NCI-H748 (cell line): ENCODE results near the gene ZSCAN9.

Experiments
- DNase-seq: peaks from one replicate; lab custom pipeline; 2025; ENCODE audit not compliant: unreplicated experiment; lab: John Stamatoyannopoulos, UW

The ZSCAN9 gene

DNA sequence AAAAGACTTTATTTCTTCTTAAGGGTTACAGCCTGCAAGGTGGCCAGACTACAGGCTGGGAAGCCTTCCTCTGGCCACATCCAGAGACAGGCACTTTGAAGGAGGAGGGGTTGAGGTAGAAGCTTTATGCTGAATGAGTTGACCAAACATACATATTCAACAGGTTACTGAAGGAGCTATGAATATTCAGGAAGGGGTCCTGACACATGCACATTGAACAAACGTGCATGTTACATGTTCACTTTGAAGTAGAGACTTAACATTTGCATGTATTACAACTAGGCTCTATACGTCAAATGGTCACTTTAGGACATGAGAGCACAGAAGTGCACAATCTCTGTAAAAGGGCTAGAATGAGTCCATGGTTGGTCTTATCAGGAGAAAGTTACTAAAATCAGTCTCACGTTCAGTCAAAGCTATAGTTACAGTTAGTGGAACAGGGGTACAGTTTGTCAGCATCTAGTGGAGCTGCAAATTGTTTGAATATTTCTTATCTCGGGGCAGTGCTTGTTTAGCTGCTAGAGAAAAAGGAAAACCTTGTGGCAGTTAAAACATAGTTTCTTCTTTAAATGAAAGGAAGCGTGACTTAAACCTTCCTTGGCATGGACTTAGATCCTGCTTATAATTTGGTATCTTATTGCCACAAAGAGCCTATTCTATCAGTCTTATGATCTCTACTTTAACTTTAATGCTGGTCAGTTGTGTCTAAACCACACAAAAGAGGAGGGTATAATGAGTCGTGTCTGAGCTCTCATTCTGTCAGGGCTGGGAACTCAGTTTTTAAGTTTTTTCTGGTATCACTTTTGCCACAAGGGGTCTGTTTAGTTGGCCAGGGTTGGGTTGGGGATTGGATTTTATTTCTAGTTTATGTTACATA is 4.6 kb upstream of the ZSCAN9 start:
- no peak for DNase-seq

DNA sequence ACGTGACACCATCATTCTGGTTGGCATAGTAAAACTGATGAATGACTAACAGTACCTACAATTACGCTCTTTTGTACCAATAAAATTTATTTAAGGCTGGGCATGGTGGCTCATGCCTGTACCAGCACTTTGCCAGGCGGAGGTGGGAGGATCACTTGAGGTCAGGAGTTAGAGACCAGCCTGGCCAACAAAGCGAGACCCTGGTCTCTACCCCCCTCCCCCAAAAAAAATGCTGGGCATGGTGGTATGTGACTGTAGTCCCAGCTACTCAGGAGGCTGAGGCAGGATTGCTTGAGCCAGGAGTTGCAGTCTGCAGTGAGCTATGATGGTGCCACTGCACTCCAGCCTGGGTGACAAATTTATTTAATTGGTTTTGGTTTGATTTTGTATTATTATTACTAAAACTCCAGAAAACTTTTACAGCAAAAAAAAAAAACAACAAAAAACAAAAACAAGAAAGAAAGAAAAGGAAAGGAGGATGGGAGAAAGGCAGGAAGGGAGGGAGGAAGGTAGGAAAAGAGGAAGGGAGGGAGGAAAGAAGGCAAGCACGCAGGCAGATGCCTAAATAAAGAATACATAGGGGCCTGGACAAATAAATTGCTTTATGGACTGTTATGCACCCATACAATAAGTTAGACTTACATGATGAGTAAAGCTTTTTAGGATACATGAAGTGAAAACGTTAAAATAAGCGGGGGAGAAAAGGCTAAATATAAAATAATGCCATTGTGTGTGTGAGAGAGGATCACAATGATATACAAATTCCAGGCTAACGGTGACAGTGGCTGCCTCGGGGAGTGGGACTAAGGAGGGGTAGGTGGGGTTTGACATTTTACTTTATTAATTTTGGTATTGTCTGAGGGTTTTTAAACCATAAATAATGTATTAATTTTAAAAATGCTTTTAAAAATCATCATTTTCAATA is 682 bp upstream of the ZSCAN9 start:
- no peak for DNase-seq

DNA sequence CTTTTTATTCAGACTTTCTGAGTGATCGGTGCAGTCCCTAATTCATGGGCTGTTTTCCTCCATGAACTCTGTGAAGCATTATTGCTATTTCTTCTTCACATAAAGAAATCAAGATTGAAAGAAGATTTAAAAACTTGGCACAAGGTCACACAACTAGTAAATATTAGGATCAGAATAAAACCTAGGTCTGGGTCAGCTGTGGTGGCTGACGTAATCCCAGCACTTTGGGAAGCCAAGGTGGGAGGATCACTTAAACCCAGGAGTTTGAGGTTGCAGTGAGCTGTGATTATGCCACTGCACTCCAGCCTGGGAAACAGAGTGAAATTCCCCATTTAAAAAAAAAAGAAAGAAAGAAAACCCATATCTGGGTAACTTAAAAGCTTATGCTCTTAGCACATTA is 1.4 kb downstream of the ZSCAN9 start:
- DNase-seq: no peak

DNA sequence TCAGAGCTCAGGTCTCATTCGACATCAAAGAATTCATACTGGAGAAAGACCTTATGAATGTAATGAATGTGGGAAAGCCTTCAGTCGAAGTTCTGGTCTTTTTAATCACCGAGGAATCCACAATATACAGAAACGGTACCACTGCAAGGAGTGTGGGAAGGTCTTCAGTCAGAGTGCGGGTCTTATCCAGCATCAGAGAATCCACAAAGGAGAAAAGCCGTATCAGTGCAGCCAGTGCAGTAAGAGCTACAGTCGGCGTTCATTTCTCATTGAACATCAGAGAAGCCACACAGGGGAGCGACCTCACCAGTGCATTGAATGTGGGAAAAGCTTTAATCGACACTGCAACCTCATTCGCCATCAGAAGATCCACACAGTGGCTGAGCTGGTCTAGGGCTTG is 7.7 kb downstream of the ZSCAN9 start:
- no peak for DNase-seq

DNA sequence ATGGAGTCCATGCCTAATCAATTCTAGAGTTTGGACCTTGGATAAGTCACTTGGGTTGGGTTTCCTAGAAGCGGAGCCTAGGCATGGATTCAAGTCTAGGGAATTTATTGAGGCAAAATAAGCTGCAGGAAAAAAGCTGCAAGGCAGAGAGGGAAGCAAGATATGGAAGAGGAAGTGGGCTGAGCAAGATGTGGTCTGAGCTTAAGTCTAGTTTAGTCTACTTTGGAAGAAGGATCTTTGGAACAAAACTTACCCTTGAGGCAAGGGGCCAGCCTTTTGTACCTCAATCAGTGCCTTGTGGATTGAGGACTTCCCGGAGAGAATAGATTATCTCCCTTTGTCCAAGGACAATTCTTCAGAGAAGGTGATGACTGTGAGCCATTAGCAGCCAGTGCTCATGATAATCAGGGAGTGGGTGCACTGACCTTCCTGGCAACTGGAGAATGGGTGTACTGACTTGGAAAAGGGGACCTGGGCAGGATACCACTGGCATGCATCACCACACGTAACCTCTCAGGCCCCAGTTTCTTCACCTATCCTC is 10.9 kb downstream of the ZSCAN9 start:
- no peak for DNase-seq

GRCh38 chr6:28239636-28240035 is 14.6 kb downstream of the ZSCAN9 start:
- no peak for DNase-seq

GRCh38 chr6:28240471-28240870 is 15.4 kb downstream of the ZSCAN9 start:
- no peak for DNase-seq

GRCh38 chr6:28243946-28244345 is 18.9 kb downstream of the ZSCAN9 start:
- no peak for DNase-seq

DNA sequence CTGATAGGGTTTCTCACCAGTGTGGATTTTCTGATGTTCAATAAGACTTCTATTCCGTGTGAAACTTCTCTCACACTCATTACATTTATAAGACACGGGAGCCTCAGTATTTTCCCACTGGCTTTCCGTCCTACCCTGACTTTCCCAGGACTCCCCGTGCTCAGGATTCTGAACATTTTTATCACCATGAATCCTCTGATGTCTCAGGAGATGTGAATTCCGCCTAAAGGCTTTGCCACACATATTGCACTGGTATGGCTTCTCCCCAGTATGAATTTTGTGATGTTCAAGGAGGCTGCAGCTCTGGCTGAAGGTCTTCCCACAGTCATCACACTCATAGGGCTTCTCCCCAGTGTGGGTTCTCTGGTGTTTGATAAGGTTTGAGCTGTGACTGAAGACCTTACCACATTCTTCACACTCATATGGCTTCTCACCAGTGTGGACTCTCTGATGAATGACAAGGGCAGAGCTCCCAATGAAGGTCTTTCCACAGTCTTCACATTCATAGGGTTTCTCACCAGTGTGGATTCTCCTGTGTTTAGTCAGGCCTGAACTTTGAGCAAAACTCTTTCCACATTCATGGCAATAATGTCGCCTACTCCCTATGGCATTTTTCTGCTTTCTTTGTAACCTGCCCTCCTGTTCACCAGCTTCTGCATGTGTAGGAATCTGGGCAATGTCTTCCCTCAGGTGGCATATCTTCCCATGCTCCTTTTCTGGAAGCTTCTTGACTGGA is 20.3 kb downstream of the ZSCAN9 start:
- no peak for DNase-seq

- DNase-seq: no peak
These were observed 23.8 kb downstream of the ZSCAN9 start for GRCh38 chr6:28248916-28249315.

DNA sequence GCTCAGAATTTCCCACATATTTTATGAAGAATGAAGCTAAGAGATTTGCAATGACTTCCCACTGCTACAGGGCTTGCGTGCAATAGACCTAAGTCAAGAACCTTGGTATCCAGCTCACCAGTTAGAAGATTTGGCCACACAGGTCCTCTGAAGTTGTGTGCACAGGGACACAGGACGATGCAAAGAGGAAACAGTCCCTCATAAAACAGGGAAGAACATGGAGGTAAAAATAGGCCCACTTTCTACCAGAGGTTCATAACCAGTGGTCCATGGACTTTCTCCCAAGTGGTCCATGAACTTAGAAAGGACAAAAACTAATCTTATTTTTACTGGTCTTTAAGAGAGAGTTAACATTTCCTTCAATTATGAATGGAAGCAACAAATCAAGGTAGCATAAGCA is 25.7 kb downstream of the ZSCAN9 start:
- no peak for DNase-seq

DNA sequence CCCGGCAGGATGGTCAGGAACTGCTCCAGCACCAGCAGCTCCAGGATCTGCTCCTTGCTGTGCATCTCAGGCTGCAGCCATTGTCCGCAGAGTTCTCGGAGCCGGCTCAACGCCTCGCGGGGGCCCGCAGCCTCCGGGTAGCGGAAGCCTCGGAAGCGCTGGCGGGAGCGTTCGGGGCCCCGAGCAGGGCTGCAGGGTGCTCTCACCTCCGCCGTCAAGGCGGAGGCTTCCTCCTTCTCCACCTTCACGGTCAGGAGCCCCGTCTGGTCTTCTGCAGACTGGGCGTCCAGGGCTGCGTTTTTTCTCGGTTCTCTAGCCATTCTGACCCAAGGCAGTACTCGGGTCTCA is 26.6 kb downstream of the ZSCAN9 start:
- DNase-seq: peak; percentile 49

- DNase-seq: peak; percentile 95
These were observed 27.2 kb downstream of the ZSCAN9 start, which contains the start of gene ZKSCAN4 for GRCh38 chr6:28252009-28252975. Gene ZKSCAN4 (minus strand): TSS chr6:28252269. CDS start chr6:28251980, 289 bp downstream.

GRCh38 chr6:28254121-28254519 is 29.0 kb downstream of the ZSCAN9 start:
- peak; percentile 7 for DNase-seq

DNA sequence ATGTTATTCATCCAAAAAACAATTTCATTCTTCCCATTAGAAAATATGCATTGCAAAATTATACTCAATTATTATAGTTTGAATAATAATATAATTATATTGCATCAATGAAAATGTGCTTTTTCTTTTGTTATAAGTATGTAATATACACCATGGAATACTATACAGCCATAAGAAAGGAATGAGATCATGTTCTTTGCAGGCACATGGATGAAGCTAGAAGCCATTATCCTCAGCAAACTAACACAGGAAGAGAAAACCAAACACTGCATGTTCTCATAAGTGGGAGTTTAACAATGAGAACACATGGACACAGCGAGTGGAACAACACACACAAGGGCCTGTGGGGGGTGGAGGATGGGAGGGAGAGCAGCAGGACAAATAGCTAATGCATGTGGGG is 32.0 kb downstream of the ZSCAN9 start:
- no peak for DNase-seq

GRCh38 chr6:28258877-28259777 is 34.1 kb downstream of the ZSCAN9 start, which contains the start of gene NKAPL:
Gene NKAPL (plus strand): TSS chr6:28259297. CDS start chr6:28259372, 75 bp downstream.
- DNase-seq: no peak

DNA sequence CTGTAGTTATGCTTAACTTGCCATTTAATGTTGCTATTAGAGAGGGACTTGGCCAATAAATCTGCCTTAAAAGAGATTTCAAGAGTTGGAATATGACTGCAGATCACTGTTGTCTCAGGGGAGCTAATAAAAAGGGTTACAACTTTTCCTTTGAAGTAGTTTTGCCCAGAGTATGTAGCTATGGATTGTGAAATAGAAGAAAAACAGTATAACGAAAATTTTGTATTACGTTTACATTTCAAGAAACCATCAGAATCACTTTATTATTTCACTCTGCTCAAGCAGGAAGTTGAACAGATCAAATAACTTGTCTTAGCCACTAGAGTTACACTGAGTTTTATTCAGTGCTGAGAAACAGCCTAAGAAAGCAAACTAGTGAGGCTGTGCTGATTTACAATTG is 38.8 kb downstream of the ZSCAN9 start:
- DNase-seq: no peak

GRCh38 chr6:28264834-28265401 is 39.8 kb downstream of the ZSCAN9 start:
- no peak for DNase-seq
